Activated CD8-positive, alpha-beta memory T cell treated with anti-CD3 and anti-CD28 coated beads for 36 hours (primary cell): ENCODE data around the gene EPHA1. TPM values are rescaled to one million over a fixed set of nuclear protein-coding genes. Genes with fewer than 3 reads are reported as not detected.

Experiments
- CTCF ChIA-PET: fragments of 350-600 bp; sonication (Branson Sonifier 250); formaldehyde crosslinking; loops from one replicate; lab custom pipeline; 2021; ENCODE audit warnings: antibody characterized with exemption; lab: Charles Lee
- POLR2A ChIA-PET: fragments of 350-600 bp; sonication (Branson Sonifier 250); formaldehyde crosslinking; loops from one replicate; lab custom pipeline; 2021; ENCODE audit warnings: antibody characterized with exemption; lab: Charles Lee
- total RNA-seq, 2 experiments: library from RNA; stranded (reverse); gene quantifications; one replicate each; pipeline ENCODE4 v1.2.3, GENCODE V29; 2021

Gene EPHA1
- total RNA-seq, 2 experiments from 2014 or later: 0.69 to 0.82 TPM

GRCh38 chr7:143345428-143345900 lies 63.2 kb downstream of the EPHA1 start:
- ChIA-PET CTCF (interaction anchor here (0.6 to 1.9 kb wide), 13 partner anchors 10 to 557 kb away, joined by 3 to 9 read pairs (median 3); partner anchors contain the start of genes GSTK1 and TCAF1), POLR2A (no interaction called here)

GRCh38 chr7:143343596-143343995 lies 65.1 kb downstream of the EPHA1 start:
- ChIA-PET CTCF (no interaction called here), POLR2A (interaction anchor here (0.6 kb wide), 1 partner anchor 54 kb away, joined by 11 read pairs; no protein-coding TSS in a partner anchor)

- POLR2A ChIA-PET: no interaction called here
- CTCF ChIA-PET: no interaction called here
These were observed 66.8 kb downstream of the EPHA1 start for GRCh38 chr7:143341842-143342241.

Other genes starting within 250 kb of the EPHA1 start
- gene TAS2R39, start 225.4 kb downstream of the EPHA1 start, total RNA-seq: not detected
- not detected for gene TAS2R40, start 186.8 kb downstream of the EPHA1 start, total RNA-seq
- 100 to 1,000 TPM; 131 to 132 TPM for gene GSTK1, start 145.4 kb downstream of the EPHA1 start, total RNA-seq
- under 1 TPM; 0.52 to 0.80 TPM for gene TMEM139, start 123.9 kb downstream of the EPHA1 start, total RNA-seq
- gene CASP2, start 120.5 kb downstream of the EPHA1 start, total RNA-seq: 100 to 1,000 TPM; 106 TPM
- gene CLCN1, start 92.7 kb downstream of the EPHA1 start, total RNA-seq: not detected
- gene FAM131B, start 46.1 kb downstream of the EPHA1 start, total RNA-seq: 1 to 10 TPM; 2.2 to 2.3 TPM
- gene ZYX, start 27.5 kb downstream of the EPHA1 start, total RNA-seq: 100 to 1,000 TPM; 105 to 107 TPM
- not detected for gene TAS2R60, start 34.6 kb upstream of the EPHA1 start, total RNA-seq
- gene TAS2R41, start 69.0 kb upstream of the EPHA1 start, total RNA-seq: not detected
- under 1 TPM in 1 of 2 experiments, not detected in 1; 0.42 TPM for gene CTAGE15, start 162.9 kb upstream of the EPHA1 start, total RNA-seq
- 10 to 100 TPM; 27.5 to 29.4 TPM for gene TCAF2, start 212.1 kb upstream of the EPHA1 start, total RNA-seq